Activated naive CD4-positive, alpha-beta T cell treated with Interleukin-2 at 50 U/mL for 16 hours (primary cell): ENCODE measurements around the gene HIC2.
"Not testable (repeated sequence)": the region's sequence is repeated elsewhere in the genome, so short reads cannot be mapped to it uniquely, and the experiment has no call there.

ENCODE experiments used
- DNase-seq: peaks from one replicate; pipeline ENCODE4 v3.0.0-alpha.2; 2020

The HIC2 gene

GRCh38 chr22:21434378-21435233 is 17.4 kb downstream of the HIC2 start:
- not testable (repeated sequence) for DNase-seq

GRCh38 chr22:21435998-21436810 is 19.0 kb downstream of the HIC2 start:
- not testable (repeated sequence) for DNase-seq

GRCh38 chr22:21438013-21438412 is 20.8 kb downstream of the HIC2 start:
- DNase-seq: not testable (repeated sequence)

- not testable (repeated sequence) for DNase-seq
Measured at GRCh38 chr22:21440018-21440636, 23.0 kb downstream of the HIC2 start.

- DNase-seq: not testable (repeated sequence)
Measured at GRCh38 chr22:21440676-21441075, 23.5 kb downstream of the HIC2 start.

GRCh38 chr22:21441170-21441569 is 24.0 kb downstream of the HIC2 start:
- DNase-seq: not testable (repeated sequence)

- not testable (repeated sequence) for DNase-seq
Measured at GRCh38 chr22:21442123-21442522, 25.0 kb downstream of the HIC2 start.

- DNase-seq: not testable (repeated sequence)
Measured at GRCh38 chr22:21442646-21443045, 25.5 kb downstream of the HIC2 start.

- DNase-seq: no peak
Measured at GRCh38 chr22:21443057-21443734, 26.0 kb downstream of the HIC2 start.

GRCh38 chr22:21443735-21444421 is 26.7 kb downstream of the HIC2 start:
- DNase-seq: no peak

- no peak for DNase-seq
Measured at GRCh38 chr22:21444701-21445436, 27.7 kb downstream of the HIC2 start.

GRCh38 chr22:21445437-21446127 is 28.4 kb downstream of the HIC2 start:
- no peak for DNase-seq

GRCh38 chr22:21446128-21446826 is 29.1 kb downstream of the HIC2 start:
- no peak for DNase-seq

GRCh38 chr22:21446827-21447690 is 29.9 kb downstream of the HIC2 start:
- DNase-seq: no peak

GRCh38 chr22:21447694-21448402 is 30.7 kb downstream of the HIC2 start:
- no peak for DNase-seq

- no peak for DNase-seq
Measured at GRCh38 chr22:21448627-21449416, 31.7 kb downstream of the HIC2 start.

GRCh38 chr22:21449531-21450319 is 32.6 kb downstream of the HIC2 start:
- DNase-seq: no peak
